ENCODE measurements around the gene TTLL1. TPM values are rescaled to one million over a fixed set of nuclear protein-coding genes. Genes with fewer than 3 reads are reported as not detected.

Gene TTLL1
- total RNA-seq, 4 donors from 2014 or later: 1.1 to 3.8 (median 2.8) TPM

DNA sequence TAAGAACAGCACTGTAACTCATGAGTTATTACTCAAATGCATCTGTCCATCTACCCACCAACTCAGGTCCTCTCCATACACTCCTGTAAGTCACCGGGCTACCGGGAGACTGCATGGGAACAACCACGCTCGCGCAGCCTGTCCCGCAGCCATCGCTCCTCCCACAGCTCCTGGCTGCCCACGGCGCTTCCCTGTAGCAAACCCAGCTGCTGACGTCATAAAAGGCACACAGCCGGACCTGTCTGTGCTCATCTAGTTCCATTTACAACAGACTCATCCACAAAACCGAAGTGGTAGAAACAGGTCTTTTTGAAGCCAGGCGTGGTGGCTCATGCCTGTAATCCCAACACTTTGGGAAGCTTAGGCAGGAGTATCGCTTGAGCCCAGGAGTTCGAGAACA is 50.9 kb downstream of the TTLL1 start:
- intact Hi-C loops (cut with DNase I; ENCODE audit: low total_unique reads): no loop called here
- in situ Hi-C loops (cut with MboI; ENCODE audit: low pct_ligation_motif_present in 1 of 4, low pct_unique_long_range_greater_than_20kb in 1 of 4, low sequenced_read_pairs in 3 of 4): loop anchor here in 3 of 4 donors (10.0 to 25.0 kb wide), 4 partner anchors 154 to 376 kb away; partner anchors contain the start of gene ARFGAP3 (in 1 of the 3)
- Histone ChIP-seq H3K4me1 (peaks cover 0 to 7% (median 5%) of the 10 kb centered on the region in 4 donors), H3K27me3 (no peaks in the 10 kb centered on the region), H3K4me3 (no peak overlapping the region), H3K27ac (no peak overlapping the region), H3K36me3 (no peaks in the 10 kb centered on the region), H3K9me3 (no peaks in the 10 kb centered on the region)
- DNase-seq: no peak
- 88 to 92% methylated on average over 4 to 15 of the region's 15 CpGs for WGBS, 2 donors (ENCODE audit: low coverage in 1 of 2)
- TF ChIP-seq POLR2AphosphoS5 (IDR thresholded peaks at IDR 0.05) (no peak), EP300 (IDR thresholded peaks at IDR 0.05; ENCODE audit: low read depth) (no peak), POLR2A (IDR thresholded peaks at IDR 0.05) (no peak)
- TF ChIP-seq, protein P1, sequence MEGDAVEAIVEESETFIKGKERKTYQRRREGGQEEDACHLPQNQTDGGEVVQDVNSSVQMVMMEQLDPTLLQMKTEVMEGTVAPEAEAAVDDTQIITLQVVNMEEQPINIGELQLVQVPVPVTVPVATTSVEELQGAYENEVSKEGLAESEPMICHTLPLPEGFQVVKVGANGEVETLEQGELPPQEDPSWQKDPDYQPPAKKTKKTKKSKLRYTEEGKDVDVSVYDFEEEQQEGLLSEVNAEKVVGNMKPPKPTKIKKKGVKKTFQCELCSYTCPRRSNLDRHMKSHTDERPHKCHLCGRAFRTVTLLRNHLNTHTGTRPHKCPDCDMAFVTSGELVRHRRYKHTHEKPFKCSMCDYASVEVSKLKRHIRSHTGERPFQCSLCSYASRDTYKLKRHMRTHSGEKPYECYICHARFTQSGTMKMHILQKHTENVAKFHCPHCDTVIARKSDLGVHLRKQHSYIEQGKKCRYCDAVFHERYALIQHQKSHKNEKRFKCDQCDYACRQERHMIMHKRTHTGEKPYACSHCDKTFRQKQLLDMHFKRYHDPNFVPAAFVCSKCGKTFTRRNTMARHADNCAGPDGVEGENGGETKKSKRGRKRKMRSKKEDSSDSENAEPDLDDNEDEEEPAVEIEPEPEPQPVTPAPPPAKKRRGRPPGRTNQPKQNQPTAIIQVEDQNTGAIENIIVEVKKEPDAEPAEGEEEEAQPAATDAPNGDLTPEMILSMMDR (IDR thresholded peaks at IDR 0.05): no peak

DNA sequence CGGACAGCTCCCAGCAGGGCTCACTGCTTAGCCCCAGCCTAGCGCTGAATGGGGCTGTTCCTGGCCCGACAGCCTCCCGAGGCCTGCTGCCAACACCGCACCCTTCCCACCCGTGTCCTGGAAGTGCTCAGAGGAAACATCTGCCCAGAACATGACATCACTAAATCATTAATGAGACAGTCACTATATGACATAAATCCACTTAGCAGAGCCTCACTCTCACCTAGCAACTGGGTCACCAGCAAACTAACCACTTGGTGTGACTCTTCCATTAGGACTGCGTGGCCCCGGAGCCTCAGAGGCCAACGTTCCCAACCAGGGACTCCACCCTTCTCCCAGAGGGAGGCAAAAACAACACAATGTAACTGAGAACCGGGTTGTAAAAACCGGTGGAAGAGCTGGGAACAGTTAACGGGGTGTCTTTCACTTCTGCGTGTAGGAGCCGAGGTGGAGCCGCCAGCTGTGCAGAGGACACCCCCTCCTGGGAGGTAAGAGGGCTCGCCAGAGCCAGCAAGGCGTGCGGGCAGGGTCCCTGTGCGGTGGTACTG is 52.8 kb downstream of the TTLL1 start:
- intact Hi-C loops (cut with DNase I; ENCODE audit: low total_unique reads): no loop called here
- Histone ChIP-seq H3K4me1 (peaks cover 0 to 9% (median 5%) of the 10 kb centered on the region in 4 donors), H3K4me3 (no peak overlapping the region), H3K27ac (peak overlapping the region in 2 of 4 donors; percentile 20 to 37), H3K36me3 (no peaks in the 10 kb centered on the region), H3K27me3 (no peaks in the 10 kb centered on the region), H3K9me3 (no peaks in the 10 kb centered on the region)
- no peak for DNase-seq
- 53 to 73% methylated on average over 9 to 19 of the region's 19 CpGs for WGBS, 2 donors (ENCODE audit: low coverage in 1 of 2)
- in situ Hi-C loops (cut with MboI; ENCODE audit: low pct_ligation_motif_present in 1 of 4, low pct_unique_long_range_greater_than_20kb in 1 of 4, low sequenced_read_pairs in 3 of 4): loop anchor here in 3 of 4 donors (10.0 to 25.0 kb wide), 4 partner anchors 152 to 374 kb away; partner anchors contain the start of gene ARFGAP3 (in 1 of the 3)
- TF ChIP-seq POLR2A (IDR thresholded peaks at IDR 0.05) (no peak), POLR2AphosphoS5 (IDR thresholded peaks at IDR 0.05) (peak in 2 of 3 donors; percentile 46 to 61), EP300 (IDR thresholded peaks at IDR 0.05; ENCODE audit: low read depth) (no peak)
- TF ChIP-seq, protein P1 (IDR thresholded peaks at IDR 0.05): no peak

DNA sequence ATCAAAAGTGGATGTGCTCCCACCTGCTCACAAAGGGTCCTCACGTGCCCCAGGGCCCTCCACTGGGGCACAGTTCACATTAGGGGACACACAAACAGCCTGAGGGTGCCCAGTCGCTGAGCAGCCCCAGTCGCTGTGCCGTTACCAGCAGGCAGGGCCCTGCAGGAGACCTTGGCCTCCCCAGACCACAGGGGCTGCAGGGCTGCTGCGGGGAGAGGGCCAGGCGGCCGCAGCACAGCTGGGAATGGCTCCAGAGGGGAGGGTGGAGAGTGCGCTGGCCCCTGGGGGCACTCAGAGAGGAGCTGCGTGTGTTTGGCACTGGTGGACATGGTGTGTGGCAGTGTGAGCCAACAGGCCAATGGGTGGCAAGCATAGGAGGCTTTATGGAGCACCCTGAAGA is 53.9 kb downstream of the TTLL1 start:
- Histone ChIP-seq H3K4me3 (no peak overlapping the region), H3K27me3 (no peaks in the 10 kb centered on the region), H3K27ac (no peak overlapping the region), H3K9me3 (no peaks in the 10 kb centered on the region), H3K4me1 (peaks cover 0 to 9% (median 5%) of the 10 kb centered on the region in 4 donors), H3K36me3 (no peaks in the 10 kb centered on the region)
- in situ Hi-C loops (cut with MboI; ENCODE audit: low pct_ligation_motif_present in 1 of 4, low pct_unique_long_range_greater_than_20kb in 1 of 4, low sequenced_read_pairs in 3 of 4) (loop anchor here in 3 of 4 donors (10.0 to 25.0 kb wide), 4 partner anchors 150 to 373 kb away; partner anchors contain the start of gene ARFGAP3 (in 1 of the 3)), intact Hi-C loops (cut with DNase I; ENCODE audit: low total_unique reads) (no loop called here)
- no peak for DNase-seq
- TF ChIP-seq, protein P1 (IDR thresholded peaks at IDR 0.05): no peak
- TF ChIP-seq POLR2AphosphoS5 (IDR thresholded peaks at IDR 0.05) (no peak), EP300 (IDR thresholded peaks at IDR 0.05; ENCODE audit: low read depth) (no peak), POLR2A (IDR thresholded peaks at IDR 0.05) (no peak)
- 94% methylated on average over 9 of the region's 9 CpGs; no CpG with 5 or more reads in 1 of the 2 donors for WGBS, 2 donors (ENCODE audit: low coverage in 1 of 2)

DNA sequence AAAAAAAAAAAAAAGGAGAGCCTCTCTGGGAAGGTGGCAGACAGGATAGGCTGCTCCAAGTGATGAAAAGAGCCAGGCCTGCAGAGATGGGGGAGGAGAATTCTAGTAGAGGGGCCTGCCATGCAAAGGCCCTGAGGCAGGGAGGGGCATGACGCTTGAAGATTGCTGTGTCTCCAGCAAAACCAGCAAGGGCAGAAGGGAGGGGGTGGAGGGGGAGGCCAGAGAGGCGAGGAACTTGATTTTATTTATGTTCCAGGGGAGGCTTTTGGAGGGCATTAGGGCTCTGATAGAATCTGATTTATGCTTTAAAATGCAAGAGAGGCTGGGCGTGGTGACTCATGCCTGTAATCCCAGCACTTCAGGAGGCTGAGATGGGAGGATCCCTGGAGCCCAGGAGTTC is 57.6 kb downstream of the TTLL1 start:
- H3K4me3 ChIP-seq: no peak overlapping the region
- TF ChIP-seq POLR2AphosphoS5 (IDR thresholded peaks at IDR 0.05): no peak
- TF ChIP-seq, protein P1 (IDR thresholded peaks at IDR 0.05): no peak
- no peak for TF ChIP-seq EP300 (IDR thresholded peaks at IDR 0.05; ENCODE audit: low read depth)
- TF ChIP-seq POLR2A (IDR thresholded peaks at IDR 0.05): no peak
- DNase-seq: no peak
- no peaks in the 10 kb centered on the region for H3K36me3 ChIP-seq
- H3K27ac ChIP-seq: no peak overlapping the region
- WGBS, 2 donors (ENCODE audit: low coverage in 1 of 2): 69 to 100% methylated on average over 1 to 3 of the region's 3 CpGs
- peaks cover 0 to 12% (median 5%) of the 10 kb centered on the region in 4 donors for H3K4me1 ChIP-seq
- in situ Hi-C loops (cut with MboI; ENCODE audit: low pct_ligation_motif_present in 1 of 4, low pct_unique_long_range_greater_than_20kb in 1 of 4, low sequenced_read_pairs in 3 of 4): loop anchor here in 3 of 4 donors (10.0 to 25.0 kb wide), 4 partner anchors 147 to 369 kb away; partner anchors contain the start of gene ARFGAP3 (in 1 of the 3)
- no peaks in the 10 kb centered on the region for H3K27me3 ChIP-seq
- H3K9me3 ChIP-seq: no peaks in the 10 kb centered on the region
- intact Hi-C loops (cut with DNase I; ENCODE audit: low total_unique reads): loop anchor here (5.0 kb wide), 1 partner anchor 164 kb away; no protein-coding TSS in a partner anchor
